ENCODE data around the gene HOXA7.

HOXA7 gene

GRCh38 chr7:27157702-27158431 is 1.4 kb upstream of the HOXA7 start:
- DNase-seq = no peak

DNA sequence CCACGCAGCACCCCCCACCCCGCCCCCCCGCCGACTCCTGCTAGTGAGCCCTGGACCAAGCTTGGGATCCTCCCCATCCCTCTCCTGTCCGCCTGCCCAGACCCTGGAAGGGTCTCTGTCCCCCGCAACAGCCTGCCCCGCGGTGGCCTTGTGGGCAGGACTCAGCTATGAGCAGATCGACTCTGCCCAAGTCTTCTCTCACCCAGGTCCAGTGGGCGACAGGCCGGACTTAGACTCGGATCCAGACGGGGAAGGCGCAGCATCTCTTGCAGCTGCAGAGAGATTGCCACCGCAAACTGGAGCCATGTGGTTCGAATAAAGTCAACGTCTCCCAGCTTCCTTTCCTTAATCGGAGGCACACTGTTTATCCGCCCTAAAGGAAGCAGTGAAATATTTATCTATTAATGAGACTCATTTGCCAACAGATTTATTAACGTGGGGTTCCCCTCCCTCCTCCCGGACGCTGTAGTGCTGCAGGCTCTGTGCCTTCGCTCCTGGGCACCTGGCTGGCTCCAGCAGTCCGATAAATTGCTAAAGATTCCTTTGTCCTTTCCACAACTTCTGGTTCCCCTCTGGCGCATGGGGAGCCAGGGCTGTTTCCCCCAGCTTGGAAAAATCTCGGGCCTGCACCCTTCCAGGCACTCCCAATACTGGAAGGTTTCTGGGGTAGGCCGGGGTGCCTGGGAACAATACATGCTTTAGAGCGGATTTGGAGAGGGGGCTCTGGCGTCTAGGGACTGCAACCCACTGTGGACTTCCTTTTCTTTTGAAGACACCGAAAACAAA is 634 bp upstream of the HOXA7 start:
- no peak for DNase-seq

DNA sequence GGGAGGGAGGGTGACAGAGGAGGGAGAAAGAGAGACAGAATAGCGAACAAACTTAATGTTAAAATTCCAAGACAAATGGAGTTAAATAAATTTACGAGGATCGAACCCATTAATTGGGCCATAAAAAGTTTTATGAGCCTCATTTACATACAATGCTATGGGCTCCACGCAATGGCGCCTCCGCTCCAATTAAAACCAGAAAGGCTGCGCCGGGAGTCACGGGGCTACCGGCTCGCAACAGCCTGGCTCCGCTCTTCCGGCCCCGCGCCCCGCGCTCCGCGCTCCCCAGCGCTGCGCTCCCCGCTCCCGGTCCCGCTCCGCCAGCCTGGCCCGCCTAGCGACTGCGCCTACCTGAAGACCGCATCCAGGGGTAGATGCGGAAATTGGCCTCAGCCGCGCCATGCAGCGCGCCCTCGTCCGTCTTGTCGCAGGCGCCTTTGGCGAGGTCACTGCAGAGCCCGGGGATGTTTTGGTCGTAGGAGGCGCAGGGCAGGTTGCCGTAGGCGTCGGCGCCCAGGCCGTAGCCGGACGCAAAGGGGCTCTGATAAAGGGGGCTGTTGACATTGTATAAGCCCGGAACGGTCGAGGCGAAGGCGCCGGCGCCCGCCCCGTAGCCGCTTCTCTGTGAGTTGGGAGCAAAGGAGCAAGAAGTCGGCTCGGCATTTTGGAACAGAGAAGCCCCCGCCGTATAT is 513 bp downstream of the HOXA7 start:
- DNase-seq = no peak

- DNase-seq = no peak
Observed at GRCh38 chr7:27154901-27155815, 1.3 kb downstream of the HOXA7 start.

- no peak for DNase-seq
Observed at GRCh38 chr7:27154369-27154768, 2.1 kb downstream of the HOXA7 start.

DNA sequence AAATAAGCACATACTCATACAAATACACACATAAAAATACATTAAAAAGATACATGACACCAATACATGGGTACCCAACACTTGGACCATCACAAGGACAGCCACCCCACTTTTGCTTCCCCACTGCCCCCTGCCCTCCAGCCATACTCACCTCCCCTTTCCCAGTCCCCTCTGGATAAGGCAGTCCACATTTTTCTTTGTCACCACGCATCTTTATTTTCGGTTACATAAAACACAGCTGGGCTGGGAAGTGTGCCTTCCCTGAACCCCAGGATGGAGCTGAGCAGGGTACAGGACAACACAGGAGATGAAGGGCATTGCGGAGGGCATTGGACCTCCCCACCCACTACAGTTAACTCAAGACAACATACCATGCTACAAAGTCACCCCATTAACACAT is 2.9 kb downstream of the HOXA7 start:
- no peak for DNase-seq

DNA sequence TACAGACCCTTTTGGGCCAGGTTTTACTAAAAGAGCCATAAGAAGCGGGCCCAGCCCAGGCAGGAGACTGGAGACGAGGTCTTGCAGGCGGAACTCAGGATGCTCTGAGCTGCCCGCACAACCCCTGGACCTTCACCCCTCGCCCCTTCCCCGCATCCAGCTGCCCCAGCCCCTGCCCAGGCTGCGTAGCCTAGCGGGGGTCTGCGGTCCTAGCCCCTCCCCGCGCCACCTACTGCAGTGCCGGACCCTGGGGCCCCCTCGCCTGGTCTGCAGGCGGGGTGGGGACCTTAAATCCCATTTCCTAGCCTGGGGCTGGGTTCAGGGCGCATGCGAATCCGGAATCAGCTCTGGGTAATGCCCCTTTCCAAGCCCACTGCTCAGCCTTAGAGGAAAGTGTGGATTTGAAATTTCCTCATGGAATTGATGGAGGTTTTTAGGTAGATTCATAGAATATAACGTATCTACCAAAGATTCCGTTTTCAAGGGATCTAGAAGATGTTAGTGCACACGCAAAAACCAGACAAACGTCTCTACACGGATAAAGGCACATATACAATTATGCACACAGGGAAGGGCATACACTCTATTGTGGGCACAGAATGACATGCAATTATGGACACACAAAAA is 3.5 kb downstream of the HOXA7 start:
- DNase-seq = no peak

GRCh38 chr7:27151931-27152815 is 4.3 kb downstream of the HOXA7 start, which contains the start of gene HOXA3:
TSS of gene HOXA3 (minus strand) at chr7:27152583. CDS start at chr7:27110640, 41,943 bp downstream.
- DNase-seq = no peak

DNA sequence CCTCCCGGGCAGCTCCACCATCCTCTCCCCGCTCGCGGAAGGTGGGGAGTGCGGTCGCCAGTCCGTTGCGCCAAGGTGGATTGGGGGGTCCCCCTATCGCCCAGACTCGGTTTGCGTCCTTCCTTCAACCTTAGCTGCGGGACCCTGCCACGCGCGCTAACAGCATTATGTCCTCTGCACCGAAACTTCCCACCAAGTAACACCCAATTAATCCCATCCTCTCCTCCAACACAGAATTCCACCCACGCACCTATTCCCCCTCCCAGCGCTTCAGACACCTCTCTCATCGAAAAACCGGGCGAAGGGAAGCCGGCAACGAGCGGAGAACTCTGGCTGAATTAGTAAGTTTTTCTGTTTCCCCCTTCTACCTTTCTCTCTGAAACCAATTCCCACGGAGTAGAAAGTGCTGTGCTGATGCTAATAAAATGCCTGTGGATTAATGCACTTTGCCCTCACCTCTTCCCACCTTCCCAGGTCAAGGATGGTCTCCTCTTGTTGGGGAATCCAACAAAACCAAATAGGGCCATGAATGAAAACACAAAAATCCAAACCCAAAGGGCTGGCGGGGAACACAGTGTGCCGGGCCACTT is 5.0 kb downstream of the HOXA7 start:
- DNase-seq = no peak

- DNase-seq = peak; percentile 66
Observed at GRCh38 chr7:27150568-27151340, 5.7 kb downstream of the HOXA7 start.

- no peak for DNase-seq
Observed at GRCh38 chr7:27149842-27150567, 6.5 kb downstream of the HOXA7 start.

- DNase-seq = no peak
Observed at GRCh38 chr7:27148756-27149641, 7.5 kb downstream of the HOXA7 start.

DNA sequence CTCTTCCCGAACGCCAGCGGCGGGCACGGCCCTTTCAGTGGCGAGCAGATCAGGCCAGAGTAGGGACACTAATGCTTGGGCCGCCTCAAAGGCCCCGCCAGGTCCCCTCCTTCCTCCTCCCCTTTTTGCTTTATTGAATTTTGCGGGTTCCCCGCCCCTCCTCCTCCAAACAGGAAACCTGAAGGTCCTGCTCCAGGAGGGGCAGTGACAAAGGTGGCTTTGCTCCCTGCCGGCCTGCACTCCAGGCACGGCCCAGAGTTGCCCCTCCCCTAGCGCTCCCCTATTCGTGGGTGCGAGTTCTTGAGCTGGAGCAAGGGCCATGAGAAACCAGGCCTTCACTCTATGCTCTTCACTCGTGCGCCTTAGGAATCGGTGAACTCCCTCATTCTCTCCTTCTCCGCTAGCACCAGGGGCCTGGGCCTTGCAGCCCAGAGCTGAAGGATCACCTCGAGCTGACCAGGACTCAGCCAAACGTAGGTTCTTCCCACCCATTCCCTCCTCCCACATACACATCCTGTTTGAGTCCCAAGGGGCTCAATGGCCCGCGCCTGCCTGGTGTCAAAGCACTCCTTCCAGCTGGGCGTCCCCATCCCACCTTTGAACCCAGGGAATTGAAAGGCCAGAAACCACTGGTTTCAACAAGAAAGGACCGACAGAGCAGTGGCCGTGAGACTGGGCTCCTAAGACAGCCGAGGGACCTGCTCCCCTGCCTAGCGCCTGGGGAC is 8.3 kb downstream of the HOXA7 start:
- DNase-seq = no peak

- DNase-seq = no peak
Observed at GRCh38 chr7:27147199-27148030, 9.1 kb downstream of the HOXA7 start, which contains the start of gene HOXA6. TSS of gene HOXA6 (minus strand) at chr7:27147774. CDS start at chr7:27147749, 25 bp downstream.

DNA sequence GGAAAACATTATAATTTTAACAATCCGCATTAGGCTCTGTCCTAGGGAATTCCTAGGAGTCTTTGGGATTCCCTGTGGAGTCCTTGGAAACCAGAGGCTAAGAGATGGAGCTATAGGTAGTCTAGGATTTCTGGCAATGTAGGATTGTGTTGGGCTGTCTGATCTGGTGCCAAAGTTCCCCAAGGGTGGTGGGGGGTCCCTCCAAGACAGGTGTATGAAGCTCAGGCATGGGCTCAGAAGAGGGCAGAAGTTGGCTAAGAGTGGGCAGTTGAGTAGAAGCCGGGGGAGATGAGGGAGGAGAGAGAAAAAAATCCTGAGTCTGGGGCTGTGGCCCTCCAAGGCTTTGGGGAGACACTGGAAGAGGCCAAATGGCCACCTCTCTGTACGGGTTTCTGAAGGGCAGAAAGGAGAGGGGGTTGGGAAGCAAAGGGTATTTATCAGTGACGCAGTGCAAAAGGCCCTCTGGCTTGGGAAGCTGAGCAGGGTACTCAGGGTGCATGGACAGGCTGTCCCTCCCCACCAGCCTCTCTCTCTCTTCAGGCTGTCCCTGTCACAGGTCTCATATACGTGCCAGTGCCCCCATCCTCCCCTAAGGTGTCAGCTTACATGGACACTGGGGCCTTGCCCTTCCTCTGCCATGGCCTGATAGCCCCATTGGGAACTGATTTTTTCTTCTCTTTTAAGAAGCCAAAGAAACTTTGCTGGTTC is 9.8 kb downstream of the HOXA7 start:
- DNase-seq = no peak

Measured in NCI-H226 (cell line).